ENCODE measurements around the gene STX16.

GRCh38 chr20:58675146-58675584, 24.1 kb downstream of the STX16 start:
- no peak for TF ChIP-seq POLR2AphosphoS5 (IDR thresholded peaks at IDR 0.05; ENCODE audit: low read depth, low read length)
- no peak for TF ChIP-seq TAF1 (IDR thresholded peaks at IDR 0.05; ENCODE audit: borderline replicate concordance, low read depth, low read length)
- TF ChIP-seq POLR2A (IDR thresholded peaks at IDR 0.05; ENCODE audit: low read depth, low read length), result no peak

Data from GM12892 (cell line).